Measurements from ENCODE around the gene KPTN. TPM values are rescaled to one million over a fixed set of nuclear protein-coding genes. Genes with fewer than 3 reads are reported as not detected.

The KPTN gene
- total and polyA plus RNA-seq, 2 of the 13 experiments (the other 11 are each of a cell fraction or from before 2014, with no cell fraction given) = 9.1 to 13.3 TPM

- Histone ChIP-seq H3K27ac (ENCODE audit: extremely low read length, insufficient read depth, low read length) (no peak overlapping the region), H3K9me3 (ENCODE audit: low read length) (no peaks in the 10 kb centered on the region), H3K36me3 (replicated peaks in 1 of 2; ENCODE audit: control insufficient read depth in 1 of 2, insufficient read depth in 2 of 2, low read length in 2 of 2) (peaks cover 19 to 22% of the 10 kb centered on the region in 2 experiments; a peak in 4 of 5 replicates), H3K79me2 (ENCODE audit: insufficient read depth, low read length) (no peaks in the 10 kb centered on the region), H4K20me1 (ENCODE audit: insufficient read depth, low read length) (no peaks in the 10 kb centered on the region), H3K4me1 (ENCODE audit: insufficient read depth, low read length) (no peaks in the 10 kb centered on the region), H2AFZ (ENCODE audit: low read length) (no peak overlapping the region), H3K27me3 (ENCODE audit: control insufficient read depth in 1 of 2, insufficient read depth in 2 of 2, low read length in 2 of 2) (no peaks in the 10 kb centered on the region), H3K4me3 (replicated peaks in 1 of 3; ENCODE audit: insufficient read depth in 1 of 3, low read depth in 2 of 3, low read length in 3 of 3) (no peak overlapping the region), H3K9ac (ENCODE audit: insufficient read depth, low read depth, low read length) (no peak overlapping the region), H3K4me2 (ENCODE audit: low read depth, low read length) (no peak overlapping the region)
- WGBS (ENCODE audit: low lambda C conversion rate) = 90% methylated on average over 12 of the region's 18 CpGs
- ChIA-PET POLR2A (no interaction called here), CTCF (ENCODE audit: low intra/inter-chr PET ratio, low total read pairs) (no interaction called here)
- intact Hi-C loops (cut with micrococcal nuclease; ENCODE audit: unreplicated experiment) = no loop called here
- no peak for DNase-seq (ENCODE audit: low spot score)
- no TSS peak for BruUV-seq (replicated peaks)
- in situ Hi-C loops (cut with HindIII; ENCODE audit: extremely low pct_ligation_motif_present, low pct_unique_long_range_greater_than_20kb) = no loop called here
- no peak for ATAC-seq
- no peak for FAIRE-seq
- TF ChIP-seq SNAI1 (CRISPR knock-in tag; IDR thresholded peaks at IDR 0.05; ENCODE audit: borderline replicate concordance) (no peak), SRSF9 (IDR thresholded peaks at IDR 0.05; ENCODE audit: borderline replicate concordance, insufficient read depth, low read depth, low read length, poor library complexity, severe bottlenecking) (no peak), MXD1 (CRISPR knock-in tag; IDR thresholded peaks at IDR 0.05) (no peak), ZUFSP (CRISPR knock-in tag; IDR thresholded peaks at IDR 0.05; ENCODE audit: borderline replicate concordance) (no peak), ONECUT2 (CRISPR knock-in tag; IDR thresholded peaks at IDR 0.05) (no peak), ATF7-NPFF (CRISPR knock-in tag; IDR thresholded peaks at IDR 0.05; ENCODE audit: low read depth) (no peak), DR1 (CRISPR knock-in tag; IDR thresholded peaks at IDR 0.05) (no peak), KLF6 (CRISPR knock-in tag; IDR thresholded peaks at IDR 0.05) (no peak), CREB1 (IDR thresholded peaks at IDR 0.05) (no peak), CREB1 (CRISPR knock-in tag; IDR thresholded peaks at IDR 0.05) (no peak), ZNF891 (CRISPR knock-in tag; IDR thresholded peaks at IDR 0.05) (no peak), SMAD9 (CRISPR knock-in tag; IDR thresholded peaks at IDR 0.05) (no peak), ZFP90 (CRISPR knock-in tag; IDR thresholded peaks at IDR 0.05; ENCODE audit: borderline replicate concordance) (no peak), POLR2A (IDR thresholded peaks at IDR 0.05; ENCODE audit: insufficient read depth in 1 of 2, low read depth in 2 of 2, low read length in 2 of 2) (no peak)
- TF ChIP-seq, protein P1, sequence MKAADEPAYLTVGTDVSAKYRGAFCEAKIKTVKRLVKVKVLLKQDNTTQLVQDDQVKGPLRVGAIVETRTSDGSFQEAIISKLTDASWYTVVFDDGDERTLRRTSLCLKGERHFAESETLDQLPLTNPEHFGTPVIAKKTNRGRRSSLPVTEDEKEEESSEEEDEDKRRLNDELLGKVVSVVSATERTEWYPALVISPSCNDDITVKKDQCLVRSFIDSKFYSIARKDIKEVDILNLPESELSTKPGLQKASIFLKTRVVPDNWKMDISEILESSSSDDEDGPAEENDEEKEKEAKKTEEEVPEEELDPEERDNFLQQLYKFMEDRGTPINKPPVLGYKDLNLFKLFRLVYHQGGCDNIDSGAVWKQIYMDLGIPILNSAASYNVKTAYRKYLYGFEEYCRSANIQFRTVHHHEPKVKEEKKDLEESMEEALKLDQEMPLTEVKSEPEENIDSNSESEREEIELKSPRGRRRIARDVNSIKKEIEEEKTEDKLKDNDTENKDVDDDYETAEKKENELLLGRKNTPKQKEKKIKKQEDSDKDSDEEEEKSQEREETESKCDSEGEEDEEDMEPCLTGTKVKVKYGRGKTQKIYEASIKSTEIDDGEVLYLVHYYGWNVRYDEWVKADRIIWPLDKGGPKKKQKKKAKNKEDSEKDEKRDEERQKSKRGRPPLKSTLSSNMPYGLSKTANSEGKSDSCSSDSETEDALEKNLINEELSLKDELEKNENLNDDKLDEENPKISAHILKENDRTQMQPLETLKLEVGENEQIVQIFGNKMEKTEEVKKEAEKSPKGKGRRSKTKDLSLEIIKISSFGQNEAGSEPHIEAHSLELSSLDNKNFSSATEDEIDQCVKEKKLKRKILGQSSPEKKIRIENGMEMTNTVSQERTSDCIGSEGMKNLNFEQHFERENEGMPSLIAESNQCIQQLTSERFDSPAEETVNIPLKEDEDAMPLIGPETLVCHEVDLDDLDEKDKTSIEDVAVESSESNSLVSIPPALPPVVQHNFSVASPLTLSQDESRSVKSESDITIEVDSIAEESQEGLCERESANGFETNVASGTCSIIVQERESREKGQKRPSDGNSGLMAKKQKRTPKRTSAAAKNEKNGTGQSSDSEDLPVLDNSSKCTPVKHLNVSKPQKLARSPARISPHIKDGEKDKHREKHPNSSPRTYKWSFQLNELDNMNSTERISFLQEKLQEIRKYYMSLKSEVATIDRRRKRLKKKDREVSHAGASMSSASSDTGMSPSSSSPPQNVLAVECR (CRISPR knock-in tag; IDR thresholded peaks at IDR 0.05; ENCODE audit: borderline replicate concordance) = no peak
- TF ChIP-seq, protein P2, sequence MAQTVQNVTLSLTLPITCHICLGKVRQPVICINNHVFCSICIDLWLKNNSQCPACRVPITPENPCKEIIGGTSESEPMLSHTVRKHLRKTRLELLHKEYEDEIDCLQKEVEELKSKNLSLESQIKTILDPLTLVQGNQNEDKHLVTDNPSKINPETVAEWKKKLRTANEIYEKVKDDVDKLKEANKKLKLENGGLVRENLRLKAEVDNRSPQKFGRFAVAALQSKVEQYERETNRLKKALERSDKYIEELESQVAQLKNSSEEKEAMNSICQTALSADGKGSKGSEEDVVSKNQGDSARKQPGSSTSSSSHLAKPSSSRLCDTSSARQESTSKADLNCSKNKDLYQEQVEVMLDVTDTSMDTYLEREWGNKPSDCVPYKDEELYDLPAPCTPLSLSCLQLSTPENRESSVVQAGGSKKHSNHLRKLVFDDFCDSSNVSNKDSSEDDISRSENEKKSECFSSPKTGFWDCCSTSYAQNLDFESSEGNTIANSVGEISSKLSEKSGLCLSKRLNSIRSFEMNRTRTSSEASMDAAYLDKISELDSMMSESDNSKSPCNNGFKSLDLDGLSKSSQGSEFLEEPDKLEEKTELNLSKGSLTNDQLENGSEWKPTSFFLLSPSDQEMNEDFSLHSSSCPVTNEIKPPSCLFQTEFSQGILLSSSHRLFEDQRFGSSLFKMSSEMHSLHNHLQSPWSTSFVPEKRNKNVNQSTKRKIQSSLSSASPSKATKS (CRISPR knock-in tag; IDR thresholded peaks at IDR 0.05) = no peak
These were observed 9.6 kb upstream of the KPTN start for GRCh38 chr19:47493378-47494210.
